ENCODE measurements around the gene RPL18A.

DNA sequence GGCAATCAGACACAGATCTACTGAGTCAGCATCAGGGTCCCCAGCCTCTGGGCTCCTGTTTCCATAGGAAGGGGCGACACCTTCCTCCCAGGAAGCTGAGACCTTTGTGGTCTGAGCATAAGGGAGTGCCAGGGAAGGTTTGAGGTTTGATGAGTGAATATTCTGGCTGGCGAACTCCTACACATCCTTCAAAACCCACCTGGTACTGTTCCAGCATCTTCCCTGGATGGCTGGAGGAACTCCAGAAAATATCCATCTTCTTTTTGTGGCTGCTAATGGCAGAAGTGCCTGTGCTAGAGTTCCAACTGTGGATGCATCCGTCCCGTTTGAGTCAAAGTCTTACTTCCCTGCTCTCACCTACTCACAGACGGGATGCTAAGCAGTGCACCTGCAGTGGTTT lies 47.6 kb upstream of the RPL18A start:
- TF ChIP-seq CTCF (conservative IDR thresholded peaks at IDR 0.05): no peak
- no peak for TF ChIP-seq ZFX (IDR thresholded peaks at IDR 0.05)
